ENCODE results near the gene CT47C1. TPM values are rescaled to one million over a fixed set of nuclear protein-coding genes. Genes with fewer than 3 reads are reported as not detected.

Gene CT47C1
- total RNA-seq, 4 donors from 2014 or later: not detected

DNA sequence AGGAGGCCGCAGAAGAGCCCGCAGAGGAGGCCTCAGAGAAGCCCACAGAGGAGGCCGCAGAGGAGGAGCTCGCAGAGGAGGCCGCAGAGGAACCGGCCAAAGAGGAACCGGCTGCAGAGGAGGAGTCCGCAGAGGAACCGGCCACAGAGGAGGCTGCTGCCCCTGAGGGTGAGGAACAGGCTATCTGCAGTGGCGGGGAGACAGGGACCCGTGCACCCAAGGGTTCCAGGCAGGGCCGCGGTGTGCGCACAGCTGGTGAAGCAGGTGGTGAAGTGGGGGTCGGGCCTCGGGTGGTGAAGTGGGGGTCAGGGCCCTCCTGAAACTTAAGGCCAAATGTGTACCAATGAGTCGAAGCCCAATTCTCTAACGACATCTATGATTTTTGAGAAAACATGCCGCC is 1.1 kb downstream of the CT47C1 start:
- H3K27me3 ChIP-seq: peaks cover 0 to 6% of the 10 kb centered on the region in 2 donors
- no peak for DNase-seq (ENCODE audit: low spot score in 2 of 2)
- WGBS, 2 donors: 88 to 94% methylated on average over 19 of the region's 19 CpGs
- H3K9me3 ChIP-seq: no peaks in the 10 kb centered on the region
- H3K27ac ChIP-seq: no peak overlapping the region
- H3K4me1 ChIP-seq: no peaks in the 10 kb centered on the region
- TF ChIP-seq EP300 (IDR thresholded peaks at IDR 0.05) (no peak), POLR2A (IDR thresholded peaks at IDR 0.05) (no peak)
- TF ChIP-seq, protein P1, sequence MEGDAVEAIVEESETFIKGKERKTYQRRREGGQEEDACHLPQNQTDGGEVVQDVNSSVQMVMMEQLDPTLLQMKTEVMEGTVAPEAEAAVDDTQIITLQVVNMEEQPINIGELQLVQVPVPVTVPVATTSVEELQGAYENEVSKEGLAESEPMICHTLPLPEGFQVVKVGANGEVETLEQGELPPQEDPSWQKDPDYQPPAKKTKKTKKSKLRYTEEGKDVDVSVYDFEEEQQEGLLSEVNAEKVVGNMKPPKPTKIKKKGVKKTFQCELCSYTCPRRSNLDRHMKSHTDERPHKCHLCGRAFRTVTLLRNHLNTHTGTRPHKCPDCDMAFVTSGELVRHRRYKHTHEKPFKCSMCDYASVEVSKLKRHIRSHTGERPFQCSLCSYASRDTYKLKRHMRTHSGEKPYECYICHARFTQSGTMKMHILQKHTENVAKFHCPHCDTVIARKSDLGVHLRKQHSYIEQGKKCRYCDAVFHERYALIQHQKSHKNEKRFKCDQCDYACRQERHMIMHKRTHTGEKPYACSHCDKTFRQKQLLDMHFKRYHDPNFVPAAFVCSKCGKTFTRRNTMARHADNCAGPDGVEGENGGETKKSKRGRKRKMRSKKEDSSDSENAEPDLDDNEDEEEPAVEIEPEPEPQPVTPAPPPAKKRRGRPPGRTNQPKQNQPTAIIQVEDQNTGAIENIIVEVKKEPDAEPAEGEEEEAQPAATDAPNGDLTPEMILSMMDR (IDR thresholded peaks at IDR 0.05): no peak
- H3K4me3 ChIP-seq: no peak overlapping the region
- no peaks in the 10 kb centered on the region for H3K36me3 ChIP-seq

DNA sequence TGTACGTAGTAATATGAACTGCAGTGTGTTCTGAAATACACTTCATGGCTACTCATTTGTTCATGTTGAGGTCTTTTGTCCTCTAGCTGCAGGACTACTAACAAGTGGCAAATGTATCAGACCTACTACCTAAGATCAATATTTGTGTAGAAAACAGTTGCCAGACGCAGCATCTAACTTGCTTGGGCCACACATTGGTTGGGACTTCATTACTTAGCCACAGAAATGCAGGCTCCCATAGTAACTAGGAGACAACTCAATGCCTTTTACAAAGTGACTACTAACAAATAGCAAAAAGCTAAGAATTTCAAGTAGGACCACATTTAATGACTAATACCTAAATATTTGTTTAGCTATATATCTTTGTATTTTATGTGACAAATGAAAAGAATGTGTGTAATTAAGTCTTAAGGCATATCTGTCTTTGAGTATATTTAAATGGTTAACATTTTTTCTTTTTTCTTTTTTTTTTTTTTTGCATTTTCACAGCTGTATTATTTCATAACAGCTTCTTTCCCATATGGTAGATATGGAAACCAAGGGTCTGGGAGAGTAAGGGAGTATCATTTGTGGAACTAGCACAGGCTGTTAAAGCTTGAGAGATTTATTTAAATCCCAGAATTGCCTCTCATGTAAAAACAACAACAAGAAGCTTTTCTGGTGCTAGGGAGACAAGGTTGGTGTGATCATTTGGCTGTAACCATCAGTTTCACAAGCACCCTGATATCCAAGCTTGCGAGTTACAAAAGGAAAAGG is 2.7 kb downstream of the CT47C1 start:
- no peak overlapping the region for H3K4me3 ChIP-seq
- no peak overlapping the region for H3K27ac ChIP-seq
- no peak for TF ChIP-seq EP300 (IDR thresholded peaks at IDR 0.05)
- TF ChIP-seq, protein P1 (IDR thresholded peaks at IDR 0.05): no peak
- no peak for TF ChIP-seq POLR2A (IDR thresholded peaks at IDR 0.05)
- H3K4me1 ChIP-seq: no peaks in the 10 kb centered on the region
- WGBS, 2 donors: 83 to 93% methylated on average over 3 of the region's 3 CpGs
- H3K36me3 ChIP-seq: no peaks in the 10 kb centered on the region
- no peaks in the 10 kb centered on the region for H3K9me3 ChIP-seq
- no peak for DNase-seq (ENCODE audit: low spot score in 2 of 2)
- peaks cover 0 to 2% of the 10 kb centered on the region in 2 donors for H3K27me3 ChIP-seq

DNA sequence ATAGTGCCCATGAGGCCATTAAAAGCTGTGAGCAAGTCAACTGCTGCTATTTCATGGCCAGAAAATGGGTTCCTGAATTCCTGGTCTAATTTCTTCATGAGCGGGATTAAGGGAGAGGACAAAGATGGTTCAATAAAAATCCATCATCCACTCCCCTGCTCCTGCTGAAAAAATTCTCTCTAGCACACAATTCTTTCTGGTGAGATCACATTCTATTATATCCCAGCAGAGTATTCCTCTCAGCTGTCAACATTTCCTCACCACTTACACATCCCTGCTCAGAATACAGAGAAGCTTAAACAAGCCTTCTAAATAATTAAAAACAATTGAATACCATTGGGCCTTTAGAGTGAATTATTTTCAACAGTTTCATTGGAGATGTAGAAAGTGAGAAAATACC is 9.5 kb downstream of the CT47C1 start:
- H3K27me3 ChIP-seq: peaks cover 0 to 7% of the 10 kb centered on the region in 2 donors
- 70 to 86% methylated on average over 1 of the region's 1 CpG for WGBS, 2 donors
- TF ChIP-seq EP300 (IDR thresholded peaks at IDR 0.05): no peak
- TF ChIP-seq POLR2A (IDR thresholded peaks at IDR 0.05): no peak
- TF ChIP-seq, protein P1 (IDR thresholded peaks at IDR 0.05): no peak

DNA sequence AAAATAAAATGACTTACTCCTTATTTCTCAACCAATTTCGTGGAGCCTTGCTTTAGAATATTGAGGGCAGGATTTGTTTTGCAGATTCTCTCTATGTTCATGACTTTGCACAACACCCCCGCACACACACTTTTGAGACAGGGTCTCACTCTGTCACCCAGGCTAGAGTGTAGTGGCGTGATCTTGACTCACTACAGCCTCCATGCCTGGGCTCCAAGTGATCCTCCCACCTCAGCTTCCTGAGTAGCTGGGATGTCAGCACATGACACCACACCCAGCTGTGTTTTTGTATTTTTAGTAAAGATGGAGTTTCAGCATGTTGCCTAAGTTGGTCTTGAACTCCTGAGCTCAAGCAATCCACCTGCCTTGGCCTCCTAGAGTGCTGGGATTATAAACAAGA is 12.0 kb downstream of the CT47C1 start:
- Histone ChIP-seq H3K36me3 (no peaks in the 10 kb centered on the region), H3K4me3 (no peak overlapping the region), H3K27ac (no peak overlapping the region), H3K9me3 (no peaks in the 10 kb centered on the region), H3K27me3 (peaks cover 0 to 7% of the 10 kb centered on the region in 2 donors), H3K4me1 (no peaks in the 10 kb centered on the region)
- no peak for DNase-seq (ENCODE audit: low spot score in 2 of 2)
- WGBS, 2 donors: 70 to 83% methylated on average over 3 of the region's 3 CpGs
- TF ChIP-seq, protein P1 (IDR thresholded peaks at IDR 0.05): no peak
- TF ChIP-seq POLR2A (IDR thresholded peaks at IDR 0.05) (no peak), EP300 (IDR thresholded peaks at IDR 0.05) (no peak)

More for the DNA sequence above, 9.5 kb downstream of the CT47C1 start:
- DNase-seq (ENCODE audit: low spot score in 2 of 2): no peak
- H3K36me3 ChIP-seq: no peaks in the 10 kb centered on the region
- no peak overlapping the region for H3K27ac ChIP-seq
- no peaks in the 10 kb centered on the region for H3K4me1 ChIP-seq
- H3K9me3 ChIP-seq: no peaks in the 10 kb centered on the region
- no peak overlapping the region for H3K4me3 ChIP-seq

DNA sequence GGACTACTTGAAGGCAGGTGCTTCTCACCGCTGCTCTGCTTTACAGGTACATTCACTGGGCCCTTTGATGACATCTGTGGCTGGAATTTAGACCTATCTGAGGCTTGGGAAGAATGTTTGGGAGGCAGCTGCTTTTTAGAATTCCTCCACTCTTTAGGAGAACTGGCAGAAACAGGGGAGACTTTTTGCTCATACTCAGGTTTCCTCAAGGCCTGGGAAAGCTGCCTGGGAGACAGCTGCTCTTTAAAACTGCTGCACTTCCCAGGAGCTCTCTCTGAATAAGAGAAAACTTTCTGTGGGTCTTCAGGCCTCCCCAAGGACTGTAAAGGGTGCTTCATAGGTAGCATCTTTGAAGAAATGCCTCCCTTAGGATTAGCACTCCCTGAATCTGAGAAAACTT is 14.3 kb downstream of the CT47C1 start:
- TF ChIP-seq, protein P1 (IDR thresholded peaks at IDR 0.05): no peak
- TF ChIP-seq POLR2A (IDR thresholded peaks at IDR 0.05): no peak
- TF ChIP-seq EP300 (IDR thresholded peaks at IDR 0.05): no peak
- H3K27me3 ChIP-seq: peaks cover 0 to 5% of the 10 kb centered on the region in 2 donors
- 75 to 88% methylated on average over 1 of the region's 1 CpG for WGBS, 2 donors
- no peaks in the 10 kb centered on the region for H3K36me3 ChIP-seq
- H3K27ac ChIP-seq: no peak overlapping the region
- DNase-seq (ENCODE audit: low spot score in 2 of 2): no peak
- no peaks in the 10 kb centered on the region for H3K4me1 ChIP-seq
- H3K9me3 ChIP-seq: no peaks in the 10 kb centered on the region
- H3K4me3 ChIP-seq: no peak overlapping the region

Data from tibial nerve (tissue), 4 donors.